ENCODE data around the gene HLA-DMB. TPM values are rescaled to one million over a fixed set of nuclear protein-coding genes. Genes with fewer than 3 reads are reported as not detected.

The HLA-DMB gene
- total RNA-seq, 1 experiment from 2014 or later: 1.7 TPM

- Histone ChIP-seq H2AK5ac (ENCODE audit: insufficient read length, low read length) (no peak overlapping the region), H3K4ac (ENCODE audit: low read depth, low read length) (no peak overlapping the region), H3K79me1 (ENCODE audit: insufficient read depth, low read depth, low read length, poor library complexity, severe bottlenecking) (no peaks in the 10 kb centered on the region), H3K79me2 (ENCODE audit: insufficient read depth, low read length) (no peaks in the 10 kb centered on the region), H3K56ac (ENCODE audit: insufficient read length, low read depth, low read length) (no peak overlapping the region), H4K91ac (ENCODE audit: insufficient read length, low read depth, low read length) (no peak overlapping the region), H3K23ac (ENCODE audit: insufficient read length, low read depth, low read length) (no peak overlapping the region), H3K27me3 (ENCODE audit: insufficient read depth, low read length) (no peaks in the 10 kb centered on the region), H4K5ac (ENCODE audit: insufficient read length, low read depth, low read length) (no peak overlapping the region), H2BK15ac (ENCODE audit: low read depth, low read length) (no peak overlapping the region), H3K23me2 (ENCODE audit: insufficient read length, low read depth, low read length, poor library complexity, severe bottlenecking) (no peaks in the 10 kb centered on the region), H4K20me1 (ENCODE audit: control insufficient read depth, insufficient read depth, insufficient read length) (no peaks in the 10 kb centered on the region), H2BK120ac (ENCODE audit: low read depth, low read length, poor library complexity, severe bottlenecking) (no peak overlapping the region), H2BK5ac (ENCODE audit: insufficient read length, low read length) (no peak overlapping the region), H3K4me2 (ENCODE audit: insufficient read depth, insufficient read length, low read length) (no peak overlapping the region), H3K9me3 (ENCODE audit: control insufficient read depth, low read depth, low read length) (no peaks in the 10 kb centered on the region), H2BK12ac (ENCODE audit: insufficient read length, low read depth, low read length) (no peak overlapping the region), H2BK20ac (ENCODE audit: low read depth, low read length, poor library complexity, severe bottlenecking) (no peak overlapping the region), H3K27ac (ENCODE audit: insufficient read length, low read depth, low read length) (no peak overlapping the region), H3T11ph (ENCODE audit: low read length) (no peak overlapping the region), H3K4me1 (ENCODE audit: insufficient read depth, low read length) (no peaks in the 10 kb centered on the region), H4K8ac (replicated peaks; ENCODE audit: insufficient read length, low read depth, low read length) (no peak overlapping the region), H3K9ac (ENCODE audit: extremely low read depth, insufficient read length, low read length) (no peak overlapping the region), H3K14ac (ENCODE audit: insufficient read depth, low read length) (no peak overlapping the region), H3K18ac (ENCODE audit: insufficient read length, low read depth, low read length) (no peak overlapping the region), H2AFZ (ENCODE audit: low read length) (no peak overlapping the region)
- DNase-seq: no peak
- no peaks in the 10 kb centered on the region for H3K9me3 Mint-ChIP-seq
- TF ChIP-seq CTCF (conservative IDR thresholded peaks at IDR 0.05): no peak
- no peak overlapping the region for H3K4me3 Mint-ChIP-seq
- H3K27ac Mint-ChIP-seq: no peak overlapping the region
- no peaks in the 10 kb centered on the region for H3K4me1 Mint-ChIP-seq
- WGBS (ENCODE audit: extremely low coverage, insufficient read length, low lambda C conversion rate): no CpG with 5 or more reads among the region's 1 CpG
- peaks cover 8% of the 10 kb centered on the region for H3K27me3 Mint-ChIP-seq (ENCODE audit: low read depth)
- H3K36me3 Mint-ChIP-seq (ENCODE audit: insufficient read depth in 1 of 3, low read depth in 3 of 3): no peaks in the 10 kb centered on the region
These were observed 34.3 kb downstream of the HLA-DMB start for GRCh38 chr6:32906539-32906938.
